NOMO-1 treated with DMSO at 0.1 percent for 48 hours (cell line): ENCODE results near the gene UCHL3.

ENCODE experiments used
- DNase-seq: peaks from one replicate; lab custom pipeline; 2025; ENCODE audit not compliant: unreplicated experiment; lab: John Stamatoyannopoulos, UW

The UCHL3 gene

DNA sequence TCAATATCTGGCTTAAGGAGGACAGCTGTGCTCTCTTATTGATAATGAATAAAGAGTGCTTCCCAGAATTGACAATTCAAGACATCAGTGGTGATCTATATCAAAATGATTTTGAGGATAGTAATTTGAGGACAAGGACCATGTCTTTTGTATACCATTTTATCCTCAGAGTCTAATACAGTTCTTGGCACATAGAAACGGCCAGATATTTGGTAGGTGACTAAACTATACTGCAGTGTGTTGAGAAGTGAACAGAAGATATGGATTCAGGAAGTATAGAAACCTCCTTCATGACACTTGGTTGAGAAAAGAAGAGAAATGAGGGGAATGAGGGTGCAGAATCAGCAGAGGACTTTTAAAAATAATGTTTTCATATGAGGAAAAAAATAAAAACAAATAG is 70.4 kb downstream of the UCHL3 start:
- DNase-seq = no peak

DNA sequence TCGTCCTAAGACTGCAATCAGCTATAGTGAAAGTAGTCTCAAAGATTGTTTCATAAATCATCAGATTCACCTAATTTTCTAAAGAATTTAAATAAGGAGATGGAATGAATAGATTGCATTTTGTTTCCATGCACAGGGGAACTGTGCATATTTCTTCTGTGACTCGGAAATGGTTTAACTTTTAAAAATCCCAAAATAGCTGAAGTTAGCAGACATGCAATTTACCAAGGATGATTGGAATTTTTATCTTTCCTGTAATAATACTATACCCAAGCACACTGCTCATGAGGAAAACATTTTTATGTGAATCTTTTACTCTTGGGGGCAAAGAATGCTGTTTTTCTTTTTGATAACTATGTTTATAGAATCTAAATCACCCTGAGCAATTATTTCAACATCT is 71.6 kb downstream of the UCHL3 start:
- no peak for DNase-seq

DNA sequence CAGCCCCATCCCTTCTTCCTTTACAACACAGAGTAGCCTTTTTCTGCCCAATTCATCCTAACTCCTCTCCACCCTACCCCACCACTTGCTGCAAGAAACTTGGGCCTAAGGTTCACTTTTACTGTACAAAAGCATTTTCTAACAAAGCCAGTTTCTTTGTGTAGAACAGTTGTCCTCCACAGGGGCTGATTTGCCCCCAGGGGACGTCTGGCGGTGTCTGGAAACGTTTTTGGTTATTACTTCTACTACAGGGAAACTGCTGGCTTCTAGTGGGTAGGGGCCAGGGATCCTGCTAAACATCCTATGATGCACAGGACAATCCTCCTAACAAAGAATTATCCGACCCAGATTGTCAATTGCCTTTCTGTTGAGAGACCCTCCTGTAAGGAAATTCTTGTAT is 79.2 kb downstream of the UCHL3 start:
- DNase-seq = no peak

DNA sequence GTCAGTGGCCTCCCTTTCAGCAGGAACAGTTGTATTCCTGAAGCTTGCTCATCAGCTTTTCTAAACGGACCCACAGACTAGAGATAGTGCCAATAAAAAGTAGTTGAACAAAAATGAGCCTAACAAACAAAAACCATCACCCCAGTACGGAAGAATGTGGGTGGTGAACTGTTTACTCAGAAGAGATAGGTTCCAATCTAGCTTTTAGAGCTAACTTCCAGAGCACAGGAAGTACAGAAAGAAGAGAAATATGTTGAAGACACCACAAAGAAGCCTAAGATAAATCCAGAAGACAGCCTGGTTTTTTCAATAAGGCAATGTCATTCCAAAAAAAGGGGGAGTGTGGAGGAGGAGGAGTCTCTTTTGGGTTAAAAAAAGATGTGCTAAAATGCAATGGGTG is 83.7 kb downstream of the UCHL3 start:
- no peak for DNase-seq

DNA sequence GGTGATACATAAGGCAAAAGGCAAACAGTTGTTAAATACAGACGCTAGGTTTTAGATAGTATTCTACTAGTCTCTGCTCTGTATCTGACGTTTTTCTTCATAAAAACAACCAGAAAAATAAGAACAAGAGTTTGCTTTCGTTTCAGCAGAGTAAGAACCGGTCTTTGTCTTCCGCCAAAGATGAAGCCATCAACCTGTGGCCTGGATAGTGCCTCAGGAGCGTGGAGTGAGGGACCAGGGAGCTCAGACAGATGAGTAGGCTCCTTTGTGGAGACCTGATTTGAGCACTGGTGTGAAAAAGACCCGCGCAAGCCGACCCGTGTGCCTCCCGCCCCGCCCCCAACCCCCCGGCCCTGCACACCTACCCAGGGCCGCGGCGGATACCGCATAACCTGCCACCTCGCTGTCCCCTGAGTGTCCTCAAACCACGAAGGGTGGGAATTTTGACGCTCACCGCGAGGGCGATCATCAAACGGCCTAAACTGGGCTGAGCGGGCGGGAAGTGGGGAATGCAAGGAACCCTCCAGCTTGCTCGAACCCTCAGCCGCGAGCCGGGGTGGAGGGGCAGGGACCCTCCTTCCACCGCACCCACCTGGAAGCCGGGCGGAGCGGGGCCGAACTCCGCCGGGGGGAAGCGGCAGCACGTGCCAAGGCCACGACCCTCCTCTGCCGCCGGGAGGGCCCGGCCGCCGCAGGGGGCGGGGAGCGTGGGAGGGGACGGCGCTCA is 85.7 kb downstream of the UCHL3 start:
- DNase-seq = no peak

DNA sequence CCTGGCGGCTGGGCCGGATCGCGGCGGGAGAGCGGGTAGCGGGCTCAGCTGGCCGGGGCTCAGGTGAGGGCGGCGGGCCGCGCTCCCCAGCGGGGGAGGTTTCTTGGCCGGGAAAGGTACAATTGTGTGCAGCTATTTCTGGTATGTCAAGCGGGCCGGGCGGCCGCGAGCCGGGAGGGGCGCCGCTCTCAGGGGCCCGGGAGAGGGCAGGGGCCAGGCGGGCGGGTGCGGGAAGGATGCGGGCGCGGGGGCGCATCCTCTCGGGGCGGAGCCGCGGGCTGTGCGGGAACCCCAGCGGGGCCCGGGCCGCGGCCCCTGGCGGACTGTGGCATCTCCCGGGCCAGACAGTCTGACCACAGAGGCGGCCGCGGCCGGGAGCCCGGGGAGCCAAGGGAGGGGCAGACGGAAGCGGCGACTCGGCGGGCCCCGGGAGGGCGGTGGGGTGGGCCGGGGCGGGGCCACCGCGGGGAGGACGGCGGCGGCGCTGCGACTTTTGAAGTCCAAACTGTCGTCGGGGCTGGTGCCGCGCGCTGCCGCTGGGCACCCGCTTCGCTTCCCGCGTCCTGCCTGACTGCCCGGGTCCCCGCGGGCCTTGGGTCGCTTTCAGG is 86.3 kb downstream of the UCHL3 start, which contains the start of gene LMO7:
Gene LMO7 (plus strand): TSS at position 503 of the 608 bp plus-strand sequence. CDS start 328 bp downstream, outside the sequence.
- DNase-seq = peak; percentile 47

DNA sequence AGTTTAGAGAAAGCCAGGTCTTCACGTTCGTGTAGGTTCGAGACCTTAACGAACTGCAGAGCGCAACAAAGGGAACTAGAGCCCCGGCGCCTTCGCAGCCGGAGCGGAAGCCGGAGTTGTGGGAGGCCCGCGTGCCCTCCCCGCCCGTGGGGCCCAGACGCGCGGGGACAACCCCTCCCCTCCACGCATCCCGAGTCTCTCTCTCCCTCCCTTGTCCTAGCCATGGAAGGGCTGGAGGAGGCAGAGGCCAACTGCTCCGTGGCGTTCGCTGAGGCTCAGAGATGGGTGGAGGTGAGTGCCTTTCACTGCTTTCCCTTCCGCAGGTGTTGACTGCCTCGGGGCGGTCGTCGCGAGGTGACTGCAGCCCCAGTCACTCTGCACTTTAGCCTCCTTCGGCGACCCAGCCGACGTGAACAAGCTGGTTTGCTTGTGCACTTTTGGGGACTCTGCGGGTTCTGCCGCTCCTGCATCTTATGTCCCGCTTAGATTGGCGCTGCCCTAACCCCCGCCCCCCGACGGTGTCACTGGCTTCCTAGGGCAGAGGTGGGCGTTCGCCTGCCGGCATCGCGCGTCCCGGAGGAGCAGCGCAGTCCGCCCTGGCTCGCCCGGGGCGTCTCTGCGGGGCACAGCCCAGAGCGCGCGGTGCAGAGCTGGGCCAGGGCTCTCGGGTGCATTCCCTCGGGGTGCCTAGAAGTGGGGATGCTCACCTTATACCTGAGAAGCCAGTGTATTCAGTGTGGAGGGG is 87.0 kb downstream of the UCHL3 start:
- DNase-seq = peak; percentile 47

DNA sequence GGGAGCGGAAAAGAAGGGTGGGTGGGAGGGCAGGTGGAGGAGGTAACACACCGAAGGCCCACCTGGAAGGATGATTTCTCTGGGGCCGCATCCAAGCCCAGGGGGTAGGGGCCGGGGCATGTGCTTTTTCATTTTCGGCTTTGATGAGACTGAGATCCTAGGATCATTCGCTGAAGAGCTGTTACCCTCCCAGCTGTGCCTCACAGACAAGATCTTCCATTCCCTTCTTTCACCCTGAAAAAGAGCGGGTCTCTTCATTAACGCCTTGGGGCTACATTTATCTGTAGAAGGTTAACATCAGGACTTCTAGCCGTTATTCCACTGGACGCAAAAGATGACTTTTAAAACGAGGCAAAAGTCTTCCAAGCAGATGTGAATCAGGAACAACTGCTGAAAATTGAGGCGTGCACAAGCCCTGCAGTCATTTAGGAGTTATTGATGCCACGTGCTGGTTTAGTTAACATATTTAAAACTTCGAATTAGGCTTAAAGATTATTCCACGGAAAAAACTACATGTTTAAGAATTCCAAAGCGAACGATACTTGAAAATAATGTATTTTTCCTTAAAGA is 87.7 kb downstream of the UCHL3 start:
- no peak for DNase-seq

DNA sequence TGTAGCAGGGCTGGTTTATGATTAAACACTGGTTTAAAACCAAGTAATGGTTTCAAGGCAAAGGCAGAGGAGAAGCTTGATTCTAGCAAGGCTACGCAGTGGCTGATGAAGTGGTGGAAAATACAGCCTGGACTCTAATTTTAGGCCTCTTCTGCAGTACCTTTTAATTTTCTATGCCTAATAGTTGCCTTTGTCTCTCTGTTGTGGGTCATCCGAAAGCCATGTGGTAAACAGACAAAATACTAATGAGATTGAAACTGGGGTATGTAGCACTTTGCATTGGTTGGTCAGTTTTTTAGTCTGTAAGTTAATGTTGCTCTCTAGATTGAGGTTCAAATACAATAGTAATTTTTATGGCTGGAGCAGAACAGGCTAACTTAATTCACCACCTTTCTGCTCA is 89.9 kb downstream of the UCHL3 start:
- no peak for DNase-seq

DNA sequence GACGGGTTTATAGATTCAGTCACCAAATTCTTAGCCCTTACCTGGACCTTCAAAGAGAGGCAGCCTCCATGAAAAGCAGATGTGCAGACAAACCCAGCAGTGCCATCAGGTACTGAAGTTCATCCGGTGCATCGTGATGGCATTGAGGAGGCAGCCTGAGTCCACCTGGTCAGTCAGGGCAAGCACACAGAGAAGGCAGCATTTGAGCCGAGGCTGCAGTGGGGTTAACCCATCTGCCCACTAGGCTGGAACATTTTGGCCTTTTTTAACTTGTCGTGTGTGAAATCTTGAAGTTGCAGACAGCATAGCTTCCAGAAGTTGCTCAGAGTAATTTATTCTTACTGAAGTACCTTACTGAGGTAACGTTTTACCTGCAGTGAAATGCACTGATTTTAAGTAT is 91.4 kb downstream of the UCHL3 start:
- no peak for DNase-seq

DNA sequence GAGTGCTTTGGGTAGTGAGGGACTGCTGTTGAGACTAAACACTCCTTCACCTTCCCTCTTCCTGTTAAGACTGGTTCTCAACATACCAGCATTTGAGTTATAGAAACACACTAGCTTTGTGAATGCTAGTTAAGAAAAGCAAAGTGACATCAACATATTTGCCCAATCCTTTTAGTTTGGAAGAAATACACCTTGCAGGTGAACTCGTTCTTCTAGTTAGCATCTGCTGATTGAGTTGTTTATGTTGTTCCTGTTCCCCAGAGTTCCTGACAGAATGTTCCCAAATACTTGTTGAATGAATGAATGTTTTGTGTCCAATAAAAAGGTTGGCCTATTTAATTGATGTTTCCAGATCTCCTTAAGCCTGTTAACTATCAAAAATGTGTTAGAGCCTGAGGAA is 93.6 kb downstream of the UCHL3 start:
- DNase-seq = no peak

DNA sequence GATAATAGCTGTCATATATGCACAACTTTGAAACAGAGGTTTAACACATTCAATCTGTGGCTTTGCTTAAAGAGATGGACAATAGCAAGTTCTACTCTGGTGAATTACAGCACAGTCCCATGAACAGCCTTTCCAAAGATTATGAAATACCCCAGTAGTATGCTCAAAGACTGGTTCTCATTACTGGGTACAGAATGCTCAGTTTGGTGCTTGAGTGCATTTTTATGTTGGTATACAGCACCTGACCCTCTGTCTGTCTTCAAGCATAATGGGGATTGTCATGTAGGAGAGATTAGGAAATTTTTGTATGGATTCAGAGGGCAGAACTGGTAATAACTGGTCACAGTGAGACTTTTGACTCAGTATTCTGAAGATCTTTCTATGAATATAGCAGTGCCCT is 94.1 kb downstream of the UCHL3 start:
- no peak for DNase-seq

DNA sequence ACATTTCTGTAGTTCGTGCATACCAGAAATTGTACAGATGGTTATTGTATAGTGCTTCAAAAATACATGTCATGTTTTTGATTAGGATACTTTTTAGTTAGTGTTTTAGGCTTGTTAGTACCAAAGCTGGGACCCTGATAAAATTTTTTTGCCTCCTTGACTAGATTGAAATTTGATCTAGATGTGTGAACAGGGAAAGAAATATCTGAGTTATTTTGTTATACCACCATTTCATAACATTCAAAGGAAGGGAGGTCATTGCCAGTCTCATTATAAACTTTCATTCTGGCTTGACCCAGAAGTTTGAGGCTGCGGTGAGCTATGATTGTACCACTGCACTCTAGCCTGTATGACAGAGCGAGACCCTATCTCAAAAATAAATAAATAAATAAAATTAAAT is 95.5 kb downstream of the UCHL3 start:
- DNase-seq = no peak

DNA sequence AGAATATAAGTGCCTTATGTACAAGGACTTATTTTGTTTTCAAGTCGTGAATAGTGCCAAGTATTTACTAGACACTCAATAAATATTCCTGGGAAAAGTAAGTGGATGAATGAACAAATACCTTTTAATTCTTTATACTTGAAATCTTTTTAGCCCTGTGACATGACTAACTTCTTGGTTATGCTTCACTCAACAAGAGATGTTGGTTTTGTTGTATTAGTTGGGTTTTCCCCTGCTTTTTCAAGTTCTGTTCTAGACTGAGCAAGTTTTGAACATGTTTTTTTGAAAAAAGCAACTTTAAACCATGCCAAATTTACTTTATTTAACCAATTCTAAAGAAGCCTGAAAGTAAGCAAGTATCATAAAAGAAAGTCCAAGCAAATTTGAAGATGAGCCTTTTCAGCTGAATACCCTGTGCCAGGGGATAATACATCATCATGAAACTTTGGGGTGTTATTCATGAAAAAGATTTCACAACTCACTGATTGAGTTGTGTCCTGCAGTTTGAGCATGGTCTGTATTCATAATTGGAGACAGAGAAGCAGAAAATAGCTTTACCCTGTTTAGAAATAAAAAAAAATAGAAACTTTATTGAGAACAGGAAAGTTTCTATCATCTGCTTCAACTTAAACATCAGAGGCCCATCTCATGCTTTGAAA is 97.7 kb downstream of the UCHL3 start:
- DNase-seq = no peak

DNA sequence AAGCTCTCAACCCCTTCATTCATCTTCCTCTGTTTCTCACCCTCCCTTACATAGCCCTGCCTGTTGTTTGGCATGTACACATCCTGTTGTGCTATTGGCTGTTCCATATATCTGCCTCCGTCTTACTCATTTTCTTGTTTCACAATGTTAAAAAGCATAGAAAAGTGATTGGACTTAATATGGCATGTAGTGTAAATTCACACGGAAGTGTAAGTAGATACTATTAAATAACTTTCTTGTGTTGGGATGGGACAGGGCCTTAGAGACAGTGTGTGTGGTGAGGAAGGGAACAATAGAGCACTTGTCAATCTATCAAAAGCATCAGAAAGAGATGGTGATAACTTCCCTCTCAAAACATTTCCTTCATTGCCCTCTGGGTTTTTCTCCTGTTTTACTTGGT is 98.9 kb downstream of the UCHL3 start:
- DNase-seq = no peak

DNA sequence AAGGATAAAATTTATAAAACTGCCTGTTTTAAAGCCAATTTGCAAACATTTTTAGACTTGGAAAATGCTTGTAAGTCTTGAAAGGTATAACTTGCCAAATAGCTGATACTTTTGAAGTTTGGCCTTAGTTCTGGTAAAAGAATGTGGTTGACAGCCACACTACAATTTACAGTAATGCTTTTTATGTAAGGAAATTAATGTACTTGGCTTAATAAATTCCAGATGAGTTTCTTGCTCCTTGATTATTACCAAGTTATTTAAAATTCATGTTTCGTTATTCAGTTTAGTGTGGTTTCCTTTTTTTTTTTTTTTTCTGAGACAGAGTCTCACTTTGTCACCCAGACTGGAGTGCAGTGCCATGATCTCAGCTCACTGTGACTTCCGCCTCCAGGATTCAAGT is 101.4 kb downstream of the UCHL3 start:
- DNase-seq = no peak

DNA sequence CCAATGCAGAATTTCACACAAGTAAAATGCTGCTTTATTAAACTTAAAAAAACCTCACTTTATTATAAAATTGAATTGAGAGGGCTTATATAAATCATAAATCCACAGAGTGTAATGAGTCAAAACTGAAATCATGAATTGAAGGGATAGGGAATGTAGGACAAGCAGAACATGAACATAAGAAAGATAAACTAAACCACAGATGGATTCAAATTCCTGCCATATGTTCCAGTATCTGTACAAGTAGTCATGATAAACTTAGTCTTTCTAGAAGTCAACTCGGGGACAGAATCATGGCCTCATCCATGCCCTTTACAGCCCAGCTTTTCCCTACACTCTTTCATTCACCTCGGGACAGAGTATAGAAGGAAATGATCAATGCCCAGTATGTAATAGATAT is 103.1 kb downstream of the UCHL3 start:
- no peak for DNase-seq
